Liver (tissue), 9 donors: Measurements from ENCODE around the gene HOXD9. TPM values are rescaled to one million over a fixed set of nuclear protein-coding genes. Genes with fewer than 3 reads are reported as not detected.

Source experiments
- DNase-seq: peaks from one replicate; pipeline ENCODE4 v3.0.0-alpha.2; 2017; ENCODE audit warnings: low spot score
- H3K27ac ChIP-seq, 2 donors: one replicate each; pipeline ENCODE4 v1.7.0; 2013; ENCODE audit warnings: inconsistent platforms in 2 of 2, low read length in 2 of 2, control low read depth in 1 of 2, low read depth in 1 of 2, mild to moderate bottlenecking in 1 of 2
- H3K27me3 ChIP-seq, 4 donors: one replicate each; pipeline versions ENCODE4 v1.6.1 to v1.7.0; 2013; ENCODE audit warnings: low read length in 3 of 4, inconsistent platforms in 1 of 4, mild to moderate bottlenecking in 1 of 4, moderate library complexity in 1 of 4; ENCODE audit not compliant: control insufficient read depth in 4 of 4, insufficient read depth in 4 of 4
- H3K36me3 ChIP-seq, 4 donors: one replicate each; pipeline versions ENCODE4 v1.6.1 to v1.7.0; 2013; ENCODE audit warnings: low read length in 3 of 4, mild to moderate bottlenecking in 3 of 4, low read depth in 1 of 4, moderate library complexity in 1 of 4; ENCODE audit not compliant: control insufficient read depth in 4 of 4, insufficient read depth in 3 of 4
- H3K4me1 ChIP-seq, 4 donors: one replicate each; pipeline versions ENCODE4 v1.6.1 to v1.7.0; 2013; ENCODE audit warnings: low read length in 3 of 4, mild to moderate bottlenecking in 3 of 4, moderate library complexity in 1 of 4; ENCODE audit not compliant: control insufficient read depth in 4 of 4, insufficient read depth in 4 of 4
- H3K4me3 ChIP-seq, 3 donors: one replicate each; pipeline versions ENCODE4 v1.6.1 to v1.7.0; 2013; ENCODE audit warnings: low read length in 3 of 3, control low read depth in 1 of 3, low read depth in 1 of 3, mild to moderate bottlenecking in 1 of 3
- H3K9ac ChIP-seq, 2 donors: one replicate each; pipeline ENCODE4 v1.7.0; 2013; ENCODE audit warnings: low read length in 2 of 2, mild to moderate bottlenecking in 2 of 2, moderate library complexity in 2 of 2, control low read depth in 1 of 2, low read depth in 1 of 2
- H3K9me3 ChIP-seq, 4 donors: one replicate each; pipeline versions ENCODE4 v1.6.1 to v1.7.0; 2013; ENCODE audit warnings: low read length in 3 of 4; ENCODE audit not compliant: control insufficient read depth in 4 of 4
- ATF3 ChIP-seq: IDR thresholded peaks from 2 replicates; pipeline ENCODE4 v1.6.1; 2016; ENCODE audit warnings: antibody characterized with exemption
- CTCF ChIP-seq: fragments of 150-350 bp; IDR thresholded peaks from 2 replicates; pipeline ENCODE4 v1.5.1; 2017; ENCODE audit warnings: improper control_type of control experiment, low read depth, low read length; ENCODE audit not compliant: missing input control
- EGR1 ChIP-seq, 2 donors: IDR thresholded peaks; 2 replicates each; pipeline ENCODE4 v1.6.1; 2016 to 2018; ENCODE audit warnings: antibody characterized with exemption in 2 of 2, low read depth in 2 of 2
- FOXA1 ChIP-seq: IDR thresholded peaks from 2 replicates; pipeline ENCODE4 v1.6.1; 2016; ENCODE audit warnings: antibody characterized with exemption
- FOXA2 ChIP-seq: IDR thresholded peaks from 2 replicates; pipeline ENCODE4 v1.6.1; 2016; ENCODE audit warnings: antibody characterized with exemption
- GABPA ChIP-seq, 2 donors: IDR thresholded peaks in 1 of 2; conservative IDR thresholded peaks in 1 of 2; 2 replicates each; pipeline ENCODE4 v1.6.1; 2016; ENCODE audit warnings: antibody characterized with exemption in 2 of 2, mild to moderate bottlenecking in 1 of 2, moderate library complexity in 1 of 2
- HNF4A ChIP-seq, 2 donors: conservative IDR thresholded peaks; 2 replicates each; pipeline ENCODE4 v1.6.1; 2016; ENCODE audit warnings: antibody characterized with exemption in 2 of 2, mild to moderate bottlenecking in 2 of 2
- HNF4G ChIP-seq: IDR thresholded peaks from 2 replicates; pipeline ENCODE4 v1.6.1; 2016; ENCODE audit warnings: antibody characterized with exemption
- JUND ChIP-seq, 2 donors: IDR thresholded peaks; 2 replicates each; pipeline ENCODE4 v1.6.1; 2016; ENCODE audit warnings: antibody characterized with exemption in 2 of 2
- MAX ChIP-seq: IDR thresholded peaks from 2 replicates; pipeline ENCODE4 v1.6.1; 2016; ENCODE audit warnings: antibody characterized with exemption
- NR2F2 ChIP-seq: IDR thresholded peaks from 2 replicates; pipeline ENCODE4 v1.6.1; 2016; ENCODE audit warnings: antibody characterized with exemption
- RAD21 ChIP-seq, 2 donors: IDR thresholded peaks; 2 replicates each; pipeline ENCODE4 v1.6.1; 2016; ENCODE audit warnings: antibody characterized with exemption in 2 of 2, mild to moderate bottlenecking in 2 of 2
- REST ChIP-seq: IDR thresholded peaks from 2 replicates; pipeline ENCODE4 v1.6.1; 2016; ENCODE audit warnings: antibody characterized with exemption, mild to moderate bottlenecking
- RXRA ChIP-seq, 2 donors: IDR thresholded peaks; 2 replicates each; pipeline ENCODE4 v1.6.1; 2017 to 2018; ENCODE audit warnings: antibody characterized with exemption in 2 of 2, mild to moderate bottlenecking in 1 of 2
- SP1 ChIP-seq: IDR thresholded peaks from 2 replicates; pipeline ENCODE4 v1.6.1; 2018; ENCODE audit warnings: antibody characterized with exemption, mild to moderate bottlenecking
- YY1 ChIP-seq: IDR thresholded peaks from 2 replicates; pipeline ENCODE4 v1.6.1; 2016; ENCODE audit warnings: antibody characterized with exemption, mild to moderate bottlenecking
- ZBTB33 ChIP-seq: IDR thresholded peaks from 2 replicates; pipeline ENCODE4 v1.6.1; 2016; ENCODE audit warnings: antibody characterized with exemption
- WGBS: extraction: QIAGEN DNeasy Blood & Tissue Kit; methylation state at CpG from one replicate; pipeline ENCODE4 v1.1.7; 2013; 5-methylcytosine and 5-hydroxymethylcytosine counted together
- polyA plus RNA-seq, 2 donors: library from polyadenylated mRNA; stranded (reverse) in 1 of 2; unstranded in 1 of 2; fragments of 200-250 nt in 1 of 2; fragments of >200 nt in 1 of 2; fragmentation: Nextera tagmentation in 1 of 2; extraction: Ambion mirVana in 1 of 2; gene quantifications; one replicate each; pipeline versions ENCODE4 v1.2.1 to v1.2.3, GENCODE V29; 2013 to 2015
- total RNA-seq, 2 donors: library from RNA; depleted of rRNA; stranded (reverse); fragments of >200 nt; gene quantifications; one replicate each; pipeline ENCODE4 v1.2.3, GENCODE V29; 2014
- donor health status: healthy.
- donor health status: healthy.
- donor health status: healthy.
- donor health status: healthy.
- donor health status: healthy.

The HOXD9 gene
- total and polyA plus RNA-seq, 4 donors: 0.07 TPM; not detected in 3

- peaks cover 6 to 67% (median 26%) of the 10 kb centered on the region in 4 donors for H3K27me3 ChIP-seq
- H3K36me3 ChIP-seq: no peaks in the 10 kb centered on the region
- TF ChIP-seq CTCF: no peak
- TF ChIP-seq HNF4G: no peak
- TF ChIP-seq RAD21 (IDR thresholded peaks at IDR 0.05): no peak
- no peak for TF ChIP-seq MAX
- TF ChIP-seq GABPA (IDR thresholded peaks at IDR 0.05 in 1 of 2, conservative IDR thresholded peaks at IDR 0.05 in 1 of 2): no peak
- no peak for TF ChIP-seq EGR1 (IDR thresholded peaks at IDR 0.05; ENCODE audit: low read depth in 2 of 2)
- TF ChIP-seq FOXA2: no peak
- TF ChIP-seq SP1: no peak
- no peak for TF ChIP-seq JUND (IDR thresholded peaks at IDR 0.05)
- TF ChIP-seq NR2F2: no peak
- TF ChIP-seq RXRA (IDR thresholded peaks at IDR 0.05): no peak
- TF ChIP-seq YY1: no peak
- WGBS: 17% methylated on average over 15 of the region's 15 CpGs
- no peak overlapping the region for H3K27ac ChIP-seq
- H3K4me1 ChIP-seq: peaks cover 3 to 16% (median 6%) of the 10 kb centered on the region in 4 donors
- H3K4me3 ChIP-seq: no peak overlapping the region
- DNase-seq: no peak
- H3K9me3 ChIP-seq: peaks cover 0 to 11% (median 0%) of the 10 kb centered on the region in 4 donors
- no peak overlapping the region for H3K9ac ChIP-seq
These were observed 8.7 kb downstream of the HOXD9 start for GRCh38 chr2:176130957-176131847.

- peaks cover 7 to 63% (median 25%) of the 10 kb centered on the region in 4 donors for H3K27me3 ChIP-seq
- DNase-seq: no peak
- peaks cover 4 to 22% (median 11%) of the 10 kb centered on the region in 4 donors for H3K4me1 ChIP-seq
- H3K9me3 ChIP-seq: peaks cover 0 to 11% (median 0%) of the 10 kb centered on the region in 4 donors
- H3K4me3 ChIP-seq: no peak overlapping the region
- H3K36me3 ChIP-seq: no peaks in the 10 kb centered on the region
- H3K9ac ChIP-seq: no peak overlapping the region
- 26% methylated on average over 4 of the region's 4 CpGs for WGBS
- no peak overlapping the region for H3K27ac ChIP-seq
- no peak for TF ChIP-seq EGR1 (IDR thresholded peaks at IDR 0.05; ENCODE audit: low read depth in 2 of 2)
- TF ChIP-seq MAX: no peak
- no peak for TF ChIP-seq GABPA (IDR thresholded peaks at IDR 0.05 in 1 of 2, conservative IDR thresholded peaks at IDR 0.05 in 1 of 2)
- no peak for TF ChIP-seq RAD21 (IDR thresholded peaks at IDR 0.05)
- TF ChIP-seq FOXA1: no peak
- no peak for TF ChIP-seq ZBTB33
- TF ChIP-seq HNF4A (conservative IDR thresholded peaks at IDR 0.05): no peak
- no peak for TF ChIP-seq JUND (IDR thresholded peaks at IDR 0.05)
- no peak for TF ChIP-seq ATF3
- no peak for TF ChIP-seq REST
- TF ChIP-seq HNF4G: no peak
- no peak for TF ChIP-seq FOXA2
- no peak for TF ChIP-seq CTCF
These were observed 9.3 kb downstream of the HOXD9 start for GRCh38 chr2:176131848-176132158.
